ENCODE data around the gene MXD4. TPM values are rescaled to one million over a fixed set of nuclear protein-coding genes. Genes with fewer than 3 reads are reported as not detected.

MXD4 gene
- polyA plus RNA-seq, 1 of the 3 experiments (the other 2 are of a cell fraction) = 38.6 TPM

- H3K27me3 ChIP-seq (ENCODE audit: insufficient read depth) = no peaks in the 10 kb centered on the region
- H3K79me2 ChIP-seq (ENCODE audit: insufficient read depth) = no peaks in the 10 kb centered on the region
- H3K4me2 ChIP-seq = no peak overlapping the region
- no peaks in the 10 kb centered on the region for H4K20me1 ChIP-seq (ENCODE audit: insufficient read depth)
- CTCF ChIA-PET = no interaction called here
- H3K27ac ChIP-seq (ENCODE audit: low read depth in 2 of 2, low read length in 1 of 2) = no peak overlapping the region
- DNase-seq = peak; percentile 13
- H3K4me1 ChIP-seq (ENCODE audit: control insufficient read depth in 1 of 2, insufficient read depth in 2 of 2, low read depth in 1 of 2, low read length in 1 of 2) = peaks cover 8 to 32% of the 10 kb centered on the region in 2 experiments; a peak in 3 of 4 replicates
- no peaks in the 10 kb centered on the region for H3K36me3 ChIP-seq (replicated peaks in 1 of 2; ENCODE audit: control insufficient read depth in 1 of 2, insufficient read depth in 2 of 2, low read length in 1 of 2)
- no peak overlapping the region for H2AFZ ChIP-seq (ENCODE audit: low read depth)
- TF ChIP-seq USF2 (IDR thresholded peaks at IDR 0.05; ENCODE audit: borderline replicate concordance, low read depth, low read length) (no peak), NRF1 (IDR thresholded peaks at IDR 0.05; ENCODE audit: low read depth, low read length) (no peak), JUND (IDR thresholded peaks at IDR 0.05) (no peak), TEAD4 (IDR thresholded peaks at IDR 0.05; ENCODE audit: borderline replicate concordance, insufficient read depth) (no peak), TCF12 (IDR thresholded peaks at IDR 0.05) (no peak), FOXM1 (IDR thresholded peaks at IDR 0.05; ENCODE audit: low read depth) (no peak), FOXJ3 (CRISPR knock-in tag; IDR thresholded peaks at IDR 0.05) (no peak), MXI1 (IDR thresholded peaks at IDR 0.05; ENCODE audit: low read depth, low read length) (no peak), TAF1 (IDR thresholded peaks at IDR 0.05; ENCODE audit: borderline replicate concordance, low read depth, low read length) (no peak), PBX3 (IDR thresholded peaks at IDR 0.05) (no peak), IRF3 (IDR thresholded peaks at IDR 0.05; ENCODE audit: low read depth, low read length) (no peak), ELF1 (IDR thresholded peaks at IDR 0.05) (no peak)
- TF ChIP-seq, protein P1, sequence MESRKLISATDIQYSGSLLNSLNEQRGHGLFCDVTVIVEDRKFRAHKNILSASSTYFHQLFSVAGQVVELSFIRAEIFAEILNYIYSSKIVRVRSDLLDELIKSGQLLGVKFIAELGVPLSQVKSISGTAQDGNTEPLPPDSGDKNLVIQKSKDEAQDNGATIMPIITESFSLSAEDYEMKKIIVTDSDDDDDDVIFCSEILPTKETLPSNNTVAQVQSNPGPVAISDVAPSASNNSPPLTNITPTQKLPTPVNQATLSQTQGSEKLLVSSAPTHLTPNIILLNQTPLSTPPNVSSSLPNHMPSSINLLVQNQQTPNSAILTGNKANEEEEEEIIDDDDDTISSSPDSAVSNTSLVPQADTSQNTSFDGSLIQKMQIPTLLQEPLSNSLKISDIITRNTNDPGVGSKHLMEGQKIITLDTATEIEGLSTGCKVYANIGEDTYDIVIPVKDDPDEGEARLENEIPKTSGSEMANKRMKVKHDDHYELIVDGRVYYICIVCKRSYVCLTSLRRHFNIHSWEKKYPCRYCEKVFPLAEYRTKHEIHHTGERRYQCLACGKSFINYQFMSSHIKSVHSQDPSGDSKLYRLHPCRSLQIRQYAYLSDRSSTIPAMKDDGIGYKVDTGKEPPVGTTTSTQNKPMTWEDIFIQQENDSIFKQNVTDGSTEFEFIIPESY (IDR thresholded peaks at IDR 0.05; ENCODE audit: borderline replicate concordance, low read depth) = no peak
- TF ChIP-seq, protein P2, sequence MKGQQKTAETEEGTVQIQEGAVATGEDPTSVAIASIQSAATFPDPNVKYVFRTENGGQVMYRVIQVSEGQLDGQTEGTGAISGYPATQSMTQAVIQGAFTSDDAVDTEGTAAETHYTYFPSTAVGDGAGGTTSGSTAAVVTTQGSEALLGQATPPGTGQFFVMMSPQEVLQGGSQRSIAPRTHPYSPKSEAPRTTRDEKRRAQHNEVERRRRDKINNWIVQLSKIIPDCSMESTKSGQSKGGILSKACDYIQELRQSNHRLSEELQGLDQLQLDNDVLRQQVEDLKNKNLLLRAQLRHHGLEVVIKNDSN (IDR thresholded peaks at IDR 0.05; ENCODE audit: borderline replicate concordance, low read depth) = no peak
- H3K4me3 ChIP-seq (ENCODE audit: low read depth in 2 of 2, low read length in 1 of 2) = no peak overlapping the region
- no peaks in the 10 kb centered on the region for H3K9me3 ChIP-seq
- WGBS (ENCODE audit: low lambda C conversion rate) = 87% methylated on average over 14 of the region's 14 CpGs
- no peak overlapping the region for H3K9ac ChIP-seq
- no peaks in the 10 kb centered on the region for H3F3A ChIP-seq (replicated peaks; ENCODE audit: insufficient read depth)
- H3K9me2 ChIP-seq = no peaks in the 10 kb centered on the region
- POLR2A ChIA-PET = no interaction called here
Observed at GRCh38 chr4:2295900-2296442, 34.1 kb upstream of the MXD4 start.

Data from SK-N-SH (cell line).